HEK293T (cell line): Measurements from ENCODE around the gene LIME1.

Experiments used
- BHLHE40 ChIP-seq: fragments of 450-650 bp; IDR thresholded peaks from 2 replicates; pipeline ENCODE4 v1.6.1; 2016; ENCODE audit warnings: mild to moderate bottlenecking, moderate library complexity, borderline replicate concordance
- CTBP1 ChIP-seq: fragments of 450-650 bp; IDR thresholded peaks from 2 replicates; pipeline ENCODE4 v1.6.1; 2016; ENCODE audit warnings: borderline replicate concordance
- ELF4 ChIP-seq: fragments of 450-650 bp; IDR thresholded peaks from 2 replicates; pipeline ENCODE4 v1.6.1; 2017; ENCODE audit warnings: antibody characterized with exemption
- FOXA1 ChIP-seq: fragments of 450-650 bp; IDR thresholded peaks from 2 replicates; pipeline ENCODE4 v1.6.1; 2016; ENCODE audit warnings: mild to moderate bottlenecking
- FOXK2 ChIP-seq: fragments of 450-650 bp; IDR thresholded peaks from 2 replicates; pipeline ENCODE4 v1.6.1; 2016; ENCODE audit warnings: mild to moderate bottlenecking
- HDGF ChIP-seq: fragments of 450-650 bp; IDR thresholded peaks from 2 replicates; pipeline ENCODE4 v1.6.1; 2017; ENCODE audit warnings: antibody characterized with exemption, borderline replicate concordance
- SP1 ChIP-seq: fragments of 450-650 bp; IDR thresholded peaks from 2 replicates; pipeline ENCODE4 v1.6.1; 2017
- SUZ12 ChIP-seq: fragments of 450-650 bp; IDR thresholded peaks from 2 replicates; pipeline ENCODE4 v1.6.1; 2016; ENCODE audit warnings: mild to moderate bottlenecking
- TARDBP ChIP-seq: fragments of 450-650 bp; IDR thresholded peaks from 2 replicates; pipeline ENCODE4 v1.6.1; 2016
- TF ChIP-seq, protein P1 (sequence below): fragments of 450-650 bp; IDR thresholded peaks from 2 replicates; pipeline ENCODE4 v1.6.1; 2016

DNA sequence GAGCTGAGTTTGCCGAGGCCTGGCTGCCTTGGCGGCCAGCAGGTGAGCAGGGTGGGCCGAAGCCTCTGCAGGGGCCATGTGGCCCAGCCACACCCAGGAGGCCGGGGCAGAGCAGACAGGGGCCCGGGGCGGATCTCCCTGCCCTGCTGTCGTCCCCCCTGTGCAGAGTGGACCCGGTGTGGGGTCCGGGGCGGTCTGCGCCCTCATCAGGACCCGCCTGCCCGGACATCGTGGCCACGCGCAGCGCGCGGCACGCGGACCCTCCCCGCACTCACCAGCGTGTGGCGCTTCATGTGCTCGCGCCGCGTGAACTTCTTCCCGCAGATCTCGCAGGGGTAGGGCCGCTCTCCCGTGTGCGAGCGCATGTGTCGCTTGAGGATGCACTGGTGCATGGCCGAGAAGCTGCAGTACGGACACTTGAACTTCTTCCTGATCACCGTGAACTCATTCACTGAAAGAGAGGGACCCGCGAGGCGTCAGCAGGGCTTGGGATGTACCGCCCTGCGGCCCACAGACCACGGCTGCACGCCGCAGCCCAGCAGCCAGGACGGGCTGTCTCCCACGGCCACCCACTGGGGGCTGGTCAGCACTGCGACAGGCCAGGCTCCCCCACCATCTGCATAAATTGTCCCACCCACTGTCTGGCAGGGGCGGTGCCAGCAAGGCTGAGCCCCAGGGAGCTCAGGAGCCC, 16.1 kb downstream of the LIME1 start:
- no peak for TF ChIP-seq FOXK2
- no peak for TF ChIP-seq HDGF
- no peak for TF ChIP-seq FOXA1
- no peak for TF ChIP-seq SP1
- TF ChIP-seq CTBP1: no peak
- TF ChIP-seq SUZ12: no peak
- no peak for TF ChIP-seq ELF4
- TF ChIP-seq, protein P1, sequence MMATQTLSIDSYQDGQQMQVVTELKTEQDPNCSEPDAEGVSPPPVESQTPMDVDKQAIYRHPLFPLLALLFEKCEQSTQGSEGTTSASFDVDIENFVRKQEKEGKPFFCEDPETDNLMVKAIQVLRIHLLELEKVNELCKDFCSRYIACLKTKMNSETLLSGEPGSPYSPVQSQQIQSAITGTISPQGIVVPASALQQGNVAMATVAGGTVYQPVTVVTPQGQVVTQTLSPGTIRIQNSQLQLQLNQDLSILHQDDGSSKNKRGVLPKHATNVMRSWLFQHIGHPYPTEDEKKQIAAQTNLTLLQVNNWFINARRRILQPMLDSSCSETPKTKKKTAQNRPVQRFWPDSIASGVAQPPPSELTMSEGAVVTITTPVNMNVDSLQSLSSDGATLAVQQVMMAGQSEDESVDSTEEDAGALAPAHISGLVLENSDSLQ: no peak
- TF ChIP-seq BHLHE40: no peak
- TF ChIP-seq TARDBP: no peak
